ENCODE results near the gene PEA15. TPM values are rescaled to one million over a fixed set of nuclear protein-coding genes. Genes with fewer than 3 reads are reported as not detected.

Gene PEA15
- total and polyA plus RNA-seq, 9 of the 15 experiments (the other 6 are each of a cell fraction or from before 2014, with no cell fraction given) = 8.2 to 175 (median 35.4) TPM

DNA sequence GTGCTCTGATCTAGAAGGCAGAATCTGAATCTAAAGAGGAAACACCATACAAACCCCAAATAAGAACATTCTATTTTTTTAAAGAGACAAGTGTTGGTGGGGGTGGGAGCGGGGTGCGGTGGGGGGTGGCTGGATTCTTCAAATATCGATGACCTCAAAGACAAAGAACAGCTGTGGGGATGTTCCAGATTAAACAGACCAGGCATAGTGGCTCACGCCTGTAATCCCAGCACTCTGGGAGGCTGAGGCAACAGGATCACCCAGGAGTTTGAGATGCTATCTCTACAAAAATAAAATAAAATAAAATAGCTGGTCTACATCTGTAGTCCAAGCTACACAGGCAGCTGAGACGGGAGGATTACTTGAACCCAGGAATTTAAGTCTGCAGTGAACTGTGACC is 48.8 kb upstream of the PEA15 start:
- no peaks in the 10 kb centered on the region for H4K20me1 ChIP-seq (replicated peaks; ENCODE audit: control insufficient read depth, insufficient read depth, low read length)
- 3% methylated on average over 5 of the region's 5 CpGs for WGBS (ENCODE audit: insufficient coverage, low coverage, missing lambda C conversion rate)
- no peak overlapping the region for H3K9ac ChIP-seq (ENCODE audit: insufficient read depth in 1 of 2, low read depth in 2 of 2, low read length in 2 of 2)
- no peak overlapping the region for H2AFZ ChIP-seq (ENCODE audit: low read depth, low read length)
- in situ Hi-C loops (cut with MboI) = no loop called here
- ChIA-PET CTCF (ENCODE audit: low intra/inter-chr PET ratio) (no interaction called here), POLR2A (no interaction called here)
- ATAC-seq (no peak), FAIRE-seq (no peak), DNase-seq (ENCODE audit: extremely low read depth in 1 of 4, low spot score in 3 of 4) (no peak)
- no peaks in the 10 kb centered on the region for H3K79me2 ChIP-seq (ENCODE audit: control insufficient read depth, insufficient read depth, low read length)
- no peaks in the 10 kb centered on the region for H3K9me3 ChIP-seq (replicated peaks; ENCODE audit: control insufficient read depth, insufficient read depth, low read depth, low read length)
- intact Hi-C loops (cut with micrococcal nuclease) = no loop called here
- BruUV-seq (replicated peaks) = no TSS peak
- no peak overlapping the region for H3K4me3 ChIP-seq
- peaks cover 8 to 30% of the 10 kb centered on the region in 2 experiments; a peak in 3 of 5 replicates for H3K27me3 ChIP-seq (ENCODE audit: control insufficient read depth in 2 of 2, insufficient read depth in 2 of 2, low read length in 2 of 2)
- H3K9me1 ChIP-seq (ENCODE audit: control insufficient read depth, insufficient read depth, low read length) = no peaks in the 10 kb centered on the region
- H3K4me2 ChIP-seq (ENCODE audit: insufficient read depth, low read length) = no peak overlapping the region
- H3K27ac ChIP-seq (ENCODE audit: extremely low read depth, low read depth, low read length) = no peak overlapping the region
- H3K36me3 ChIP-seq (ENCODE audit: control insufficient read depth, insufficient read depth, low read length) = no peaks in the 10 kb centered on the region
- no peak for TF ChIP-seq POLR2G (IDR thresholded peaks at IDR 0.05; ENCODE audit: low read depth, low read length)
- H3K4me1 ChIP-seq (replicated peaks in 1 of 2; ENCODE audit: control insufficient read depth in 2 of 2, insufficient read depth in 2 of 2, low read length in 2 of 2) = no peaks in the 10 kb centered on the region

DNA sequence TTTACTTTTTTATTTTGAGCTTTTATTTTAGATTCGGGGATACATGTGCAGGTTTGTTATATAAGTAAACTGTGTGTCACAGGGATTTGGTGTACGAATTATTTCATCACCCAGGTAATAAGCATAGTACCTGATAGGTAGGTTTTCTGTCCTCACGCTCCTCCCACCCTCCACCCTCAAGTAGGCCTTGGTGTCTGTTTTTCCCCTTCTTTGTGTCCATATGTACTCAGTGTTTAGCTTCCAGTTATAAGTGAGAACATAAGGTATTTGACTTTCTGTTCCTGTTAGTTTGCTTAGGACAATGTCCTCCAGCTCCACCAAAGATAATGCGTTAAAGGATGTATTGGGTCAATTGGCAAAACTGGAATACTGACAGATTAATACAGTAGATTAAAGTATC is 48.0 kb upstream of the PEA15 start:
- H3K9me1 ChIP-seq (ENCODE audit: control insufficient read depth, insufficient read depth, low read length) = no peaks in the 10 kb centered on the region
- CTCF ChIA-PET (ENCODE audit: low intra/inter-chr PET ratio) = no interaction called here
- no peak for FAIRE-seq
- H4K20me1 ChIP-seq (replicated peaks; ENCODE audit: control insufficient read depth, insufficient read depth, low read length) = no peaks in the 10 kb centered on the region
- H3K79me2 ChIP-seq (ENCODE audit: control insufficient read depth, insufficient read depth, low read length) = no peaks in the 10 kb centered on the region
- no peak for ATAC-seq
- intact Hi-C loops (cut with micrococcal nuclease) (no loop called here), in situ Hi-C loops (cut with MboI) (no loop called here)
- peaks cover 3 to 25% of the 10 kb centered on the region in 2 experiments; a peak in 3 of 5 replicates for H3K27me3 ChIP-seq (ENCODE audit: control insufficient read depth in 2 of 2, insufficient read depth in 2 of 2, low read length in 2 of 2)
- no peaks in the 10 kb centered on the region for H3K4me1 ChIP-seq (replicated peaks in 1 of 2; ENCODE audit: control insufficient read depth in 2 of 2, insufficient read depth in 2 of 2, low read length in 2 of 2)
- H3K4me3 ChIP-seq = no peak overlapping the region
- 4% methylated on average over 4 of the region's 4 CpGs for WGBS (ENCODE audit: insufficient coverage, low coverage, missing lambda C conversion rate)
- H3K27ac ChIP-seq (ENCODE audit: extremely low read depth, low read depth, low read length) = no peak overlapping the region
- H3K9ac ChIP-seq (ENCODE audit: insufficient read depth in 1 of 2, low read depth in 2 of 2, low read length in 2 of 2) = no peak overlapping the region
- DNase-seq (ENCODE audit: extremely low read depth in 1 of 4, low spot score in 3 of 4) = no peak
- BruUV-seq (replicated peaks) = no TSS peak
- H2AFZ ChIP-seq (ENCODE audit: low read depth, low read length) = no peak overlapping the region
- no peaks in the 10 kb centered on the region for H3K36me3 ChIP-seq (ENCODE audit: control insufficient read depth, insufficient read depth, low read length)
- H3K9me3 ChIP-seq (replicated peaks; ENCODE audit: control insufficient read depth, insufficient read depth, low read depth, low read length) = no peaks in the 10 kb centered on the region
- no peak overlapping the region for H3K4me2 ChIP-seq (ENCODE audit: insufficient read depth, low read length)
- POLR2A ChIA-PET = no interaction called here
- TF ChIP-seq, protein P1, sequence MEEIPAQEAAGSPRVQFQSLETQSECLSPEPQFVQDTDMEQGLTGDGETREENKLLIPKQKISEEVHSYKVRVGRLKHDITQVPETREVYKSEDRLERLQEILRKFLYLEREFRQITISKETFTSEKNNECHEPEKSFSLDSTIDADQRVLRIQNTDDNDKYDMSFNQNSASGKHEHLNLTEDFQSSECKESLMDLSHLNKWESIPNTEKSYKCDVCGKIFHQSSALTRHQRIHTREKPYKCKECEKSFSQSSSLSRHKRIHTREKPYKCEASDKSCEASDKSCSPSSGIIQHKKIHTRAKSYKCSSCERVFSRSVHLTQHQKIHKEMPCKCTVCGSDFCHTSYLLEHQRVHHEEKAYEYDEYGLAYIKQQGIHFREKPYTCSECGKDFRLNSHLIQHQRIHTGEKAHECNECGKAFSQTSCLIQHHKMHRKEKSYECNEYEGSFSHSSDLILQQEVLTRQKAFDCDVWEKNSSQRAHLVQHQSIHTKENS (CRISPR knock-in tag; IDR thresholded peaks at IDR 0.05) = no peak
- TF ChIP-seq NCOA4 (IDR thresholded peaks at IDR 0.05; ENCODE audit: partially characterized antibody) (no peak), ERF (CRISPR knock-in tag; IDR thresholded peaks at IDR 0.05) (no peak), ZNF780A (CRISPR knock-in tag; IDR thresholded peaks at IDR 0.05) (no peak), FOXJ2 (tag; IDR thresholded peaks at IDR 0.05) (no peak), ZNF75A (CRISPR knock-in tag; IDR thresholded peaks at IDR 0.05) (no peak), FUS (optimal IDR thresholded peaks at IDR 0.05; ENCODE audit: low read depth, low read length) (no peak), KLF1 (tag; IDR thresholded peaks at IDR 0.05) (no peak), ZNF124 (CRISPR knock-in tag; IDR thresholded peaks at IDR 0.05) (no peak)
- TF ChIP-seq, protein P2, sequence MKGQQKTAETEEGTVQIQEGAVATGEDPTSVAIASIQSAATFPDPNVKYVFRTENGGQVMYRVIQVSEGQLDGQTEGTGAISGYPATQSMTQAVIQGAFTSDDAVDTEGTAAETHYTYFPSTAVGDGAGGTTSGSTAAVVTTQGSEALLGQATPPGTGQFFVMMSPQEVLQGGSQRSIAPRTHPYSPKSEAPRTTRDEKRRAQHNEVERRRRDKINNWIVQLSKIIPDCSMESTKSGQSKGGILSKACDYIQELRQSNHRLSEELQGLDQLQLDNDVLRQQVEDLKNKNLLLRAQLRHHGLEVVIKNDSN (CRISPR knock-in tag; IDR thresholded peaks at IDR 0.05) = no peak
- TF ChIP-seq, protein P3, sequence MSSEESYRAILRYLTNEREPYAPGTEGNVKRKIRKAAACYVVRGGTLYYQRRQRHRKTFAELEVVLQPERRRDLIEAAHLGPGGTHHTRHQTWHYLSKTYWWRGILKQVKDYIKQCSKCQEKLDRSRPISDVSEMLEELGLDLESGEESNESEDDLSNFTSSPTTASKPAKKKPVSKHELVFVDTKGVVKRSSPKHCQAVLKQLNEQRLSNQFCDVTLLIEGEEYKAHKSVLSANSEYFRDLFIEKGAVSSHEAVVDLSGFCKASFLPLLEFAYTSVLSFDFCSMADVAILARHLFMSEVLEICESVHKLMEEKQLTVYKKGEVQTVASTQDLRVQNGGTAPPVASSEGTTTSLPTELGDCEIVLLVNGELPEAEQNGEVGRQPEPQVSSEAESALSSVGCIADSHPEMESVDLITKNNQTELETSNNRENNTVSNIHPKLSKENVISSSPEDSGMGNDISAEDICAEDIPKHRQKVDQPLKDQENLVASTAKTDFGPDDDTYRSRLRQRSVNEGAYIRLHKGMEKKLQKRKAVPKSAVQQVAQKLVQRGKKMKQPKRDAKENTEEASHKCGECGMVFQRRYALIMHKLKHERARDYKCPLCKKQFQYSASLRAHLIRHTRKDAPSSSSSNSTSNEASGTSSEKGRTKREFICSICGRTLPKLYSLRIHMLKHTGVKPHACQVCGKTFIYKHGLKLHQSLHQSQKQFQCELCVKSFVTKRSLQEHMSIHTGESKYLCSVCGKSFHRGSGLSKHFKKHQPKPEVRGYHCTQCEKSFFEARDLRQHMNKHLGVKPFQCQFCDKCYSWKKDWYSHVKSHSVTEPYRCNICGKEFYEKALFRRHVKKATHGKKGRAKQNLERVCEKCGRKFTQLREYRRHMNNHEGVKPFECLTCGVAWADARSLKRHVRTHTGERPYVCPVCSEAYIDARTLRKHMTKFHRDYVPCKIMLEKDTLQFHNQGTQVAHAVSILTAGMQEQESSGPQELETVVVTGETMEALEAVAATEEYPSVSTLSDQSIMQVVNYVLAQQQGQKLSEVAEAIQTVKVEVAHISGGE (CRISPR knock-in tag; IDR thresholded peaks at IDR 0.05) = no peak
